Measurements from ENCODE around the gene ZNF474. TPM values are rescaled to one million over a fixed set of nuclear protein-coding genes. Genes with fewer than 3 reads are reported as not detected.

The ZNF474 gene
- total RNA-seq, 4 donors from 2014 or later, result 0.16 TPM; not detected in 3

DNA sequence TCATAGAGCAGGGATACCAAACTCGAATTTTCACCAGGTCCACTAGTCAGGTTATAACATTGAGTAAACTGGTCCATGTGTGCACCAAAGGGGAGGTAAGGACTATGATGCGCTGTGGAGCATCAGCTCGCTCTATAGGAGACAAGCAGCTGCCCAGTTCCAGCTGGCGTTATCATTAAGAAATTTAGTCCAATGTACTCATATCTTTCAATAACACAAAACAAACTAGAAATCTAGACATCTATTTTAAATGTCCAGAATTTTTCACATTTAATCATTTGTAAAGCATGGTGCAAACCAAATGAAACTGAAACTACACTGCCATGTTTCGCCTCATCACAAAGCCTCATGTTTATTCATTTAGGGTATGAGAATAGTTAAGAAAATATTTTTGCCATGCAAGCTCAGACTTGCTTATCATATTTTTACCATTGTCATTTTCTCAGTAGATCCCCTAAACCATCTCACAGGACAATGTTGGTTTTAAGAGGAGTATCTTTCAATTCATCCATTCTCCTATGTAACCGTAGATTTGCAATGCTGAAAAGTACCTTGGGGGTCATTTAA is 50.9 kb downstream of the ZNF474 start:
- no peak for TF ChIP-seq POLR2A (IDR thresholded peaks at IDR 0.05)
- TF ChIP-seq, protein P1, sequence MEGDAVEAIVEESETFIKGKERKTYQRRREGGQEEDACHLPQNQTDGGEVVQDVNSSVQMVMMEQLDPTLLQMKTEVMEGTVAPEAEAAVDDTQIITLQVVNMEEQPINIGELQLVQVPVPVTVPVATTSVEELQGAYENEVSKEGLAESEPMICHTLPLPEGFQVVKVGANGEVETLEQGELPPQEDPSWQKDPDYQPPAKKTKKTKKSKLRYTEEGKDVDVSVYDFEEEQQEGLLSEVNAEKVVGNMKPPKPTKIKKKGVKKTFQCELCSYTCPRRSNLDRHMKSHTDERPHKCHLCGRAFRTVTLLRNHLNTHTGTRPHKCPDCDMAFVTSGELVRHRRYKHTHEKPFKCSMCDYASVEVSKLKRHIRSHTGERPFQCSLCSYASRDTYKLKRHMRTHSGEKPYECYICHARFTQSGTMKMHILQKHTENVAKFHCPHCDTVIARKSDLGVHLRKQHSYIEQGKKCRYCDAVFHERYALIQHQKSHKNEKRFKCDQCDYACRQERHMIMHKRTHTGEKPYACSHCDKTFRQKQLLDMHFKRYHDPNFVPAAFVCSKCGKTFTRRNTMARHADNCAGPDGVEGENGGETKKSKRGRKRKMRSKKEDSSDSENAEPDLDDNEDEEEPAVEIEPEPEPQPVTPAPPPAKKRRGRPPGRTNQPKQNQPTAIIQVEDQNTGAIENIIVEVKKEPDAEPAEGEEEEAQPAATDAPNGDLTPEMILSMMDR (IDR thresholded peaks at IDR 0.05 in 4 of 5, conservative IDR thresholded peaks at IDR 0.05 in 1 of 5), result no peak
- in situ Hi-C loops (cut with MboI; ENCODE audit: low sequenced_read_pairs in 4 of 4), result loop anchor here in 1 of 4 donors (25.0 kb wide), 1 partner anchor 232 kb away; no protein-coding TSS in a partner anchor
- H3K27ac ChIP-seq, result no peak overlapping the region

DNA sequence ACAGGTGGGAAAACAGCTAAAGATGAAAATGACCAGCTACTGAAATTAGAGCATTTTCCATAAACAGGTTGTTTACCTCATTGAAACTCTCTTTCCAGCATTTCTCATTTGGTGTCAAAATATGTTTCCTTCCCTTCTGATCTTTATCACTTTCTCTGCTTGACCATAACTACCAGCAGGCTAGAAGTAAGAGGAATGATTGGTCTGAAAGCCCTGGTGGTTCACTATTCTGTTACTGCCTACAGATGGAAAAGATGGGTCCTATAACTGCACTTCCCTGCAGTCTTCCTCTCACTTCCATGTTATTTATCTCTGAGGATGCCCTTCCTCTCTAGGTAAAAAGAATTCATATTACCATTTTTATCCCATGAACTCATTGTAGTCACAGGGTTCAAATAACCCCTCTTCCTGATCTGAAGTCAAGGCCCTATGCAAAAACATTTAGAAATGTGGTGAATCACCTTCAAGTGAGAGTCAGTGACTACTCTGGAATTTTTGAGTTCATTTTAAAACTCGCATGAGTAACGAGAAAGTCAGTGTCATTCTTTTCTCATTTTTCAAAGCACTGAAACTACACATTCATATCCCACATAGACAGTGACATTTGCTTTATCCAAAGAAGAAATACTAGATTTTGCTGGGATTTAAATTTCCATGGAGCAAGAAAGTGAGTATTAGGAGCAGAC is 51.7 kb downstream of the ZNF474 start:
- no peaks in the 10 kb centered on the region for H3K27me3 ChIP-seq
- DNase-seq (no peak), ATAC-seq (no peak)
- in situ Hi-C loops (cut with MboI; ENCODE audit: low sequenced_read_pairs in 4 of 4), result loop anchor here in 1 of 4 donors (25.0 kb wide), 1 partner anchor 231 kb away; no protein-coding TSS in a partner anchor
- intact Hi-C loops (cut with DNase I; ENCODE audit: low total_unique reads), result no loop called here
- H3K27ac ChIP-seq, result no peak overlapping the region
- no peaks in the 10 kb centered on the region for H3K9me3 ChIP-seq
- no peaks in the 10 kb centered on the region for H3K36me3 ChIP-seq
- peaks cover 11 to 15% of the 10 kb centered on the region in 2 donors for H3K4me1 ChIP-seq
- no peak overlapping the region for H3K4me3 ChIP-seq
- TF ChIP-seq, protein P1 (IDR thresholded peaks at IDR 0.05 in 4 of 5, conservative IDR thresholded peaks at IDR 0.05 in 1 of 5), result no peak
- TF ChIP-seq POLR2A (IDR thresholded peaks at IDR 0.05), result no peak

More for the DNA sequence above, 50.9 kb downstream of the ZNF474 start:
- intact Hi-C loops (cut with DNase I; ENCODE audit: low total_unique reads), result no loop called here
- ATAC-seq (no peak), DNase-seq (no peak)
- Histone ChIP-seq H3K27me3 (no peaks in the 10 kb centered on the region), H3K36me3 (no peaks in the 10 kb centered on the region), H3K4me1 (peaks cover 11 to 15% of the 10 kb centered on the region in 2 donors), H3K4me3 (no peak overlapping the region), H3K9me3 (no peaks in the 10 kb centered on the region)

DNA sequence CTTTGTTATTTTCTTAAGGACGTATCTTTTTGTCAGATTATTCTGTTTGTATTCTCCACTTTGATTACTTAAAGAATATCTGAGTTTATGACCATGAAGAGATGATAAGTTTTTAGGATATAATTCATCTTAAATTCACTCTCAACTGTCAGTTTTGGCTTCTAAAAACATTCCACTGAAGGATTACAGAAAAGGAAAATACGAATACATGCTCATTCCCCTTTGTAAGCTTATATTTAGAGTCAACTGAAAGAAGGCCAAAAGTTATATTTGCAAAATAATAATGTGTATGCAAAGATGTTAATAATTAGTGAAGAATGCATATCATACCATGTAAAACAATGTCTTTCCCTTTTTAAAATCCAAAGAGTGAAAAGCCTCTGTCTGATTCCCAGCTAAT is 52.5 kb downstream of the ZNF474 start:
- Histone ChIP-seq H3K4me1 (peaks cover 11 to 15% of the 10 kb centered on the region in 2 donors), H3K36me3 (no peaks in the 10 kb centered on the region), H3K27ac (no peak overlapping the region), H3K27me3 (no peaks in the 10 kb centered on the region), H3K9me3 (no peaks in the 10 kb centered on the region), H3K4me3 (no peak overlapping the region)
- no peak for ATAC-seq
- intact Hi-C loops (cut with DNase I; ENCODE audit: low total_unique reads), result no loop called here
- DNase-seq, result no peak
- TF ChIP-seq POLR2A (IDR thresholded peaks at IDR 0.05), result no peak
- TF ChIP-seq, protein P1 (IDR thresholded peaks at IDR 0.05 in 4 of 5, conservative IDR thresholded peaks at IDR 0.05 in 1 of 5), result no peak
- in situ Hi-C loops (cut with MboI; ENCODE audit: low sequenced_read_pairs in 4 of 4), result loop anchor here in 1 of 4 donors (25.0 kb wide), 1 partner anchor 230 kb away; no protein-coding TSS in a partner anchor

DNA sequence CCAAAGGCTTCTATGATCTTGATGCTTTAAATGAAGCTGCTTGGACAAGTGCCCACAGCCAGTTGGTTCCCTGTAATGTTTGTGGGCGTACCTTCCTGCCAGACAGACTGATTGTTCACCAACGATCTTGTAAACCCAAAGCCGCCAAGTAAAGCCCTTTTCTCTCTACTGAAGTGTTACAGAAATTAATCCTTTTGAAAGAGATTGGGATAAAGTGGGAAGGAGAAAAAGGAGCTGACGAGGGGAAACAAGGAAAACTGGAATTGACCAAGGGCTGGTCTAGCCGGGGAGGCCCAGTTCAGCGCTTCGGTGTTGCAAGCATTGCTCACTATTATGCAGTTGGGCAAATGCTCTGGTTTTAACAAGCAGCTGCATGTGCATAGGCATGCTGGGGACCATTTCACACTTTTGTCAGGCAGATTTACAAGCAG is 53.2 kb downstream of the ZNF474 start:
- intact Hi-C loops (cut with DNase I; ENCODE audit: low total_unique reads) (no loop called here), in situ Hi-C loops (cut with MboI; ENCODE audit: low sequenced_read_pairs in 4 of 4) (loop anchor here in 1 of 4 donors (25.0 kb wide), 1 partner anchor 230 kb away; no protein-coding TSS in a partner anchor)
- no peaks in the 10 kb centered on the region for H3K27me3 ChIP-seq
- peaks cover 11 to 15% of the 10 kb centered on the region in 2 donors for H3K4me1 ChIP-seq
- no peak for TF ChIP-seq POLR2A (IDR thresholded peaks at IDR 0.05)
- TF ChIP-seq, protein P1 (IDR thresholded peaks at IDR 0.05 in 4 of 5, conservative IDR thresholded peaks at IDR 0.05 in 1 of 5), result no peak
- DNase-seq (peak in 1 of 2 donors; percentile 12), ATAC-seq (peak in 1 of 2 donors; percentile 46)
- H3K27ac ChIP-seq, result peak overlapping the region in 2 of 4 donors; percentile 16 to 32
- H3K9me3 ChIP-seq, result no peaks in the 10 kb centered on the region
- H3K36me3 ChIP-seq, result no peaks in the 10 kb centered on the region
- no peak overlapping the region for H3K4me3 ChIP-seq
